T follicular helper cell (primary cell): ENCODE measurements around the gene C1orf21.

Experiments
- DNase-seq: peaks from one replicate; pipeline ENCODE4 v3.0.0-alpha.2; 2020; ENCODE audit warnings: low read depth

The C1orf21 gene

GRCh38 chr1:184486761-184487445, 100.1 kb downstream of the C1orf21 start:
- no peak for DNase-seq

DNA sequence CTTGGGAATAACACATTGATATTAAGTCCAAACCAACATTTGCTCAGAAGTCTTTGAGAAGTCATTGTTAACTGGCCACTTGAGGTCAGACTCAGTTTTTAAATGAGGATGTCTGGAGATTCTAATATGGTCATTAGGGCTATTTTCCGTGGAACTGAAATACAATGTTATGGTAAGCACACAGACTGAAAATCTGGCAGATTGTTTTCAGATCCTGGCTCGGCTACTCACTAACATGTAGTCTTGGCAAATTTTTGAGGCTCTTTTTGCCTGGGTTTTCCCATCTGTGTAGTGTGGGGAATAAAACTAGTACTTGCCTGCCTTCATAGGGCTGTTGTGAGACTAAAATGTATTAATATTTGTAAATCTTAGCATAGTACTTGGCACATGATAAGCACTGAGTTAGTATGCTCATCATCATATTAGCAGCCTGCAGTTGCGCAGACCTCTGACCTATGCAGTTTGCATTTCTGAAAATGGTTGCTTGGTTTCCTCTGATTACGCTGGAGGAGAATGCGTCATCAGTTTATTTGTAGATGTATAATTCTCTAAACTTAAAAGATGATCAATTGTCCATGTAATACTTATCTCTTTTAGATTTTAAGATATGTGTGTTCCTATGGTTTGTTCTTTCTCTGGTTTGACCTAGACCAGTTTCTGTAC, 100.8 kb downstream of the C1orf21 start:
- DNase-seq = no peak

DNA sequence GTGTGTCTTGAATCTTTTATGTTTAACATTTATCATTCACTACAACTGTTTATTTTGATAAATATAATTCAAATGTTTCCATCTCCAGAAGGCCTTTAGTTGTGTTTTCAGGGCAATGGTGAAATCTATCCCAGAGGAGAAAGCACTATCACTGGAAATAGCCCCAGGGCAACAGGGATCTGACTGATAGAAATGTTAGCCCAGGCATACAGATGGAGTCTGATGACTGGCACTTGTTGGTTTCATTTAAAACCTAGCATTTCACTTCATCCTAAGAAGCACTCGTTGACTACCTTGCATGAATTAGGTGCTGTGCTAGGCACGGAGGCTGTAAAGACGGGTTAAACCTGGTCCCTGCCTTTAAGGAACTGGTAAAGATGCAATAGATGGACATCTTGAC, 103.1 kb downstream of the C1orf21 start:
- no peak for DNase-seq

DNA sequence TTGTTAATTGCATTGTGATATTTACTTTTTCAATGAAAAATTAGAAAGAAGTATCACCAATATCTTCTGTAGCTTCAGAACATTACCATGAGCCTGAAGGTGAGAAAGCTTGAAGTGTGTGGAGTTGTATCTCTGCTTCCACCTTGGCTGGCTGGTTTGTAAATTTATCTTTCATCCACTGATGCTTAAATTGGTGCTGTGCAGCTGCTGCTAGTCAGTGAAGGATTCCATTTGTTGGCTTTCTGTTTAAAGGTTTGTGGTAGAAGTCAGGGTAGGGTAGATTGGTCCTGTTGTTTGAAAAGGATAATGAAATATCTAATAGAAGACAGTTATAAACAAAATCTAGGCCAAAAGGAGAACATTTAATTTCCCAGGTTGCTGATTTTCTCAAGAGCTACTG, 105.7 kb downstream of the C1orf21 start:
- DNase-seq = no peak

- DNase-seq = no peak
These were observed 107.2 kb downstream of the C1orf21 start for GRCh38 chr1:184493987-184494388.

GRCh38 chr1:184494929-184495328, 108.1 kb downstream of the C1orf21 start:
- DNase-seq = no peak

GRCh38 chr1:184497959-184498723, 111.3 kb downstream of the C1orf21 start:
- DNase-seq = no peak

DNA sequence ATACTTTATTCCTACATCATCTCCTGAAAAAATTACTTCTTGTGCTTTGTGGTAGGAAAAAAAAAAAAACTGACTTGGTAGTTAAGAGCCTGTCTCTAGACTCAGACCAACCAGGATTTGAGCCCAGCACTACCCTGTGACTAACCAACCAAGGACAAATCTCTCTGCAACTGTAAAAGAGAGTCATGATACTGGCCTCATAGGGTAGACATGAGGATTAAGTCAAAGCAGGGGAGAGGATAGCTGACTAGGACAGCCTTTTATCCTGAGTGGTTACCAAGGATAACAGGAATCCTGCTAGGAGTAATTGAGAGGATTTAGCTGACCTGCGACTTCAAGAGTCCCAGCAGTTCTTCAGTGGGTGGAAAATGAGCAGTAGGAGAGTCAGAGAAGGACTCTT, 112.8 kb downstream of the C1orf21 start:
- no peak for DNase-seq

GRCh38 chr1:184502161-184502560, 115.3 kb downstream of the C1orf21 start:
- no peak for DNase-seq

- DNase-seq = no peak
These were observed 116.5 kb downstream of the C1orf21 start for GRCh38 chr1:184503221-184503749.

DNA sequence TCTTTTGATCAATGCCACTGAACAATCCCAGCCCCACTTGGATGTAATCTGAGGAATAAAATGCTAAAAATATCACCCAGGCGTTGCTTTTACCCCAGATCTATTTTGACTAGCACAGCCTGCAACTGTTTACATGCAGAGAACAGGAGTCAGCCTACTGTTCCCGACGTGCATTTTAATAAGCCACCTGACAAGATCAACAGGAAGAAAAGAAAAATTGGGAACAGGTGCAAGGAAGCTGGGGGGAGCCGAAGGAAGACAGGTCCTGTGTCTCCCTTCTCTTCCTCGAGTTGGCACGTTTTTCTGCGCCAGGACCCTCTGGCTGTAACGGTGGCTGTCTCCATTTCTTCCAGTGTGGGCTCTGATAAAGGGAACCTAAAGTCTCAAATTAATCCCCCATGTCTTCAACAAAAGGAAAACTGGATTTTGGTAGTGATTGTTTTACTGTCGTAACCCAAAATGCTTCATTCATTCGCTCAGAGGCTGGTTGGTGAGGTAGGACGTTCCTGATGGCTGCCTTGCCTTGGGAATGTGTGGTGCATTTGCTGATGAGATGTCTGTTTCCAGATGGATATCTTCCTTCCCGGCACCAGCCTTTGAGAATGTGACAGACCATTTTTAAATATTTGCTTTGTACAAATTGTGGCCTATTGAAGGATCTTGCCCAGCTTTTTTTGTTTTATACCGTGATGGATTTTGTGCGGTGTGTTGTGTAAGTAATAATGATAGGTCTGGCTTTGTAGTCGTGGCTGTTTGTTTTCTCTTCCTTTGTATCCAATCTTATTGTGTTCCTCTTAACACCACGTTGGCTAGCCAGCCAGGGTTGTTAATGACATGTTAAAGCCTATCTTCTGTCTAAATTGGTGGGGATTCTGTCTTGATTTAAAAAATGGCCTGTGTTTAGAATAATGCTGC, 117.5 kb downstream of the C1orf21 start:
- no peak for DNase-seq

GRCh38 chr1:184504955-184505338, 118.1 kb downstream of the C1orf21 start:
- DNase-seq = no peak

- DNase-seq = no peak
These were observed 119.7 kb downstream of the C1orf21 start for GRCh38 chr1:184506481-184506880.

DNA sequence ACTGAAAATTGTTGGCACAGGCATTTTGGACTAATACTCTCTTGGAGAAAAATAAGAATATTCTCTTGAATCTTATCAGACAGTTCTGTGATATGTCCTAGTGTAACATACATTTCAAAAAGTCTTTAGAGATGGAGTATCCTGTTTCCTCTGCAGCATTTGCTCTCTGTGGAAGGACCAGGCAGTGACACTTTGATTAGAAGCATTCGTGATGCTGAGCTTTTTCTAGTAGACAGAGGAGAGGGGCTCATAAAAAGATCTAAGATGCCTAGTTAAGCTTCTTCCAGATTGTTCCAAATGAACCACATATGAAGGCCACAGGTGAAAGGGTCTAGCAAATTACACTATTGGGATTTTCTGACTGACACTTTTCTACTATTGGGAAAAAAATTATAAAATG, 120.3 kb downstream of the C1orf21 start:
- DNase-seq = no peak

DNA sequence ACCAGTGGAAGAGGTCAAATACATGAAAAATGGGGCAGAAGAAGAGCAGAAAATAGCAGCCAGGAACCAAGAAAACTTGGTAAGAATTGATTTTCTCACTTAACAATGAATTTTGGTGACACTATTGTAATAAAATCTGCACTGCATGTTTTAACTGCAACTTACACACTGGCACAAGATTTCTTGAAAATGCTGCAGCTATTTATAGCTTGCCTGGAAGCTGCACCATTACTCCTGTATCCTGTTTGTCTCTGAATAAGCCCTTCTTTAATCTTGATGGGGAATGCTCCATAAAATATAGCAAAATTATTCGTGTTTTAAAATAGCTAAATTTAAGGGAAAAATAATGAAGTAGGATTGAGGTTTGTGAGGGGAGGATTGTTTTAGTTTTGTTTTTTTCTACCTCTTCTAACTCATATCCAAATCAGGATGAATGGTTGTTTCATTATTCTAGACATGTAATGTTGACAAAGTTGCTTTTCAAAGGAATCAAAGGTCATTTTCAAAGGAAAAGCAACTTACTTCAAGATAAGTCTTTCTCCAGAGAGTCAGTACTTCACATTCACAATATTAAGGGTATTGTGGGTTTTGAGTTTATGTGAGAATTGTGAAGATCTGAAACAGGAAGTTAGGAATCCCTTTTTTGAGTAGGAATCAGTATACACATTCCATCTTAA, 120.9 kb downstream of the C1orf21 start:
- DNase-seq = no peak

- DNase-seq = no peak
These were observed 122.3 kb downstream of the C1orf21 start for GRCh38 chr1:184509105-184509504.

DNA sequence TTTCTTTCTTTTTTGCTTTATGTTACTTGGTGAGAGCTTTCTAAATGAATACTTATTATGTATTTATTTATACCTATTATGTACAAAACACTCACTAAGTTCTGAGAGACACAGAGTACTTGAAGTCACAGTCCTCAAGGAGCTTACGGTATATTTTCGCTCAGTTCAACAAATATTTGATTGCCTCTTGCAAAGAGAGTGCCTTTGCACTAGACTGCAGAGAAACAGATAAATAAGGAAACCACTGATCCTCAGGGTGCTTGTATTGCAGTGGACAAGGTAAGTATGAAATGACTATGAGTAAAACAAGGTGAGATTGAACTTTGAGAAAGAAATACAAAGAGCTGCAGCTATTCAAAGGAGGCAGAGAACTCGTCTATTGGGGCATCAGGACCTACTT, 123.3 kb downstream of the C1orf21 start:
- DNase-seq = no peak

DNA sequence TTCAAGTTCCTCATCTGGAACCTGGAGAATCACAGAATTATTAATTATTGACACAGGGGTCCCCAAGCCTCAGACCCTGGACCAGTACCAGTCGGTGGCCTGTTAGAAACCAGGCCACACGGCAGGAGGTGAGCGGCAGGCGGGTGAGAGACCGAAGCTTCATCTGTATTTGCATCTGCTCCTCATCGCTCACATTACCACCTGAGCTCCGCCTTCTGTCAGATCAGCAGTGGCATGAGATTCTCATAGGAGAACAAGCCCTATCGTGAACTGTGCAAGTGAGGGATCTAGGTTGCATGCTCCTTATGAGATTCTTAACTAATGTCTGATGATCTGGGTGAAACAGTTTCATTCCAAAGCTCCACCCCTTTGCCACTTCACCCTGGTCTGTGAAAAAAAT, 125.9 kb downstream of the C1orf21 start:
- no peak for DNase-seq

GRCh38 chr1:184513421-184513820, 126.6 kb downstream of the C1orf21 start:
- DNase-seq = no peak

DNA sequence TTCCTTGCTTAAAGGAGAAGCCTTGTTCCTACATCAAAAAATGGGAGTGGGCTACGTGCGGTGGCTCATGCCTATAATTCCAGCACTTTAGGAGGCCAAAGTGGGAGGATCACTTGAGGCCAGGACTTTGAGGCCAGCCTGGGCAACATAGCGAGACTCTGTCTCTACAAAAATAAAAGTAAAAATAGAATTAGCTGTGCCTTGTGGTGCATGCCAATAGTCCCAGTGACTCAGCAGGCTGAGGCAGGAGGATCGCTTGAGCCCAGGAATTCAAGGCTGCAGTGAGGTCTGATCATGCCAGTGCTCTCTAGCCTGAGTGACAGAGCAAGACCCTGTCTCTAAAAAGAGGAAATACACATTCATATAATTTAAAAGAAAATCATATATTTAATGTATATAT, 127.1 kb downstream of the C1orf21 start:
- no peak for DNase-seq

- DNase-seq = no peak
These were observed 127.6 kb downstream of the C1orf21 start for GRCh38 chr1:184514447-184514846.
